ENCODE data around the gene GANC.

- TF ChIP-seq CTCF (conservative IDR thresholded peaks at IDR 0.05) = no peak
- TF ChIP-seq ZFX (IDR thresholded peaks at IDR 0.05) = no peak
These were observed 131.6 kb downstream of the GANC start for GRCh38 chr15:42404461-42405235.
